Measurements from ENCODE around the gene HRH2.
"Not testable (repeated sequence)": the region's sequence is repeated elsewhere in the genome, so short reads cannot be mapped to it uniquely, and the experiment has no call there.

Gene HRH2

GRCh38 chr5:175746851-175747250, 89.0 kb downstream of the HRH2 start:
- DNase-seq = no peak

- DNase-seq = no peak
Observed at GRCh38 chr5:175747539-175748060, 89.7 kb downstream of the HRH2 start.

- no peak for DNase-seq
Observed at GRCh38 chr5:175748650-175749049, 90.8 kb downstream of the HRH2 start.

DNA sequence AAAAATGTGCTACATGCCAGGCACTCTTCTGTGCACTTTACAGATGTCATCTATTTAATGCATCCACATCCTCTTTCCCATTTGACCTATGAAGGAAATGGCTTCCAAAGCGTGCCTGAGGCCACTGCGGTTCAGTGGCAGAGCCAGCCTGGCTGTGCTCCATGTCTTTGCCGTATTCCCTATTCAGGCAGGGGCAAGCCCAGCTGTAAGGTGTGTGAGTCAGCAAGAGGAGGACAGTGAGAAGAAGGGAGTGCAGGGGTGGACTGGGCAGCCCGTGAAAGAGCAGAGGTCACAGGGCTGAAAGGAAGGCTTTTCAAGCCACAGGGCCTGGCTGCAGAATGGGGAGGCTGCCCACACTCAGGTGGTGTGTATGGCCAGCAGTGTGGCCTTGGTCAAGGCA, 91.7 kb downstream of the HRH2 start:
- DNase-seq = no peak

DNA sequence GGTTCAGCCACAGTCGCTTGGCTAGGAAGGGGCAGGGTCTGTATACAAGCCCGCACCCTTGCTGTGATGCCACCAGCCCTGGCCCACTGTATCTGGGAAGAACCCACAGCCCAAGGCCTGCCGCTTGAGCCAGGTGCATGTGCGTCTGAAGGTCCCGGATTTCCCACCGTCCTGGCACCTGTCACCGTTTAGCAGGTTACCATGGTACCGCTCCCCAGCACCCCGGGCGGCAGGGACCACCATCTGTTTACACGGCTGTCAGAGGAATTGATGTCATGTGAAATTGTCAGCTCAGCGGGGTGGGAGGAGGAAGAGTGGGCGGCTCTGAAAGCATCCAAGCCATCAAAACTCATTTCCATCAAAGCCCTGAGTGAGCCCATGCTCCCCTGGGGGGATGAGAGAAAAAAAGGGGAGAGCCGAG, 92.7 kb downstream of the HRH2 start:
- no peak for DNase-seq

GRCh38 chr5:175751369-175751768, 93.5 kb downstream of the HRH2 start:
- DNase-seq = no peak

DNA sequence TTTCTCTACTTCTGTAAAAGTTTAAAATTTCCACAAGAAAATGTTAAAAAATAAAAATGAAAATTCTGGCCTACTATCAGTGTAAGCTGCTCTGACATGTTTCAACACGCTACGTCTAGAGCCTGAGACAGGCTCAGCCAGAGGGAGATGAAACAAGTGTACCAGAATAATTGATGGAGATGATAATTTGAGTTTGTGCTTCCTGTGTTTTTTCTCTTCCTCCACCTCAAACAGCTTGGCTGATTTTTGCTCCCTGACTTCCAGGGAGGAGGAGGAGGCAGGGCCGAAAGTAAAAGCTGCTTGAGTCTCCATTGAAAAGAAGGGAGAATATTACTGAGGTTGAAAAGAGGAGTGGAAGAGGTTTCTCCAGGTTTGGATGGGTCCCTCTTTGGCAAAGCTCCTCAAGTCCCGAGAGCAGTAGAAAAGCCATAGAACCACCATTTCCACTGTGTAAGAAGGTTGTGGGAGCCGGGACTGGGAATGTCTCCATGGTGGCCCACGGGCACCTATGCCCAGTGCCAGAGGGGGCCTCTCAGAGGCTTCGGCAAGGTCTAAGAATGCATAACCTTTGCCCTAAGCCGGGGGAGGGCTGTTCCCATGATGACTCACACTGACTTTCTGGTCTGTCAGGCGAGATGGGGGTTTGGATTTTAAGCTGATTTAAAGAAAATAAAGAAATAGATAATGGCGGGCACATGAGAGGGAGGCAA, 95.1 kb downstream of the HRH2 start:
- no peak for DNase-seq

DNA sequence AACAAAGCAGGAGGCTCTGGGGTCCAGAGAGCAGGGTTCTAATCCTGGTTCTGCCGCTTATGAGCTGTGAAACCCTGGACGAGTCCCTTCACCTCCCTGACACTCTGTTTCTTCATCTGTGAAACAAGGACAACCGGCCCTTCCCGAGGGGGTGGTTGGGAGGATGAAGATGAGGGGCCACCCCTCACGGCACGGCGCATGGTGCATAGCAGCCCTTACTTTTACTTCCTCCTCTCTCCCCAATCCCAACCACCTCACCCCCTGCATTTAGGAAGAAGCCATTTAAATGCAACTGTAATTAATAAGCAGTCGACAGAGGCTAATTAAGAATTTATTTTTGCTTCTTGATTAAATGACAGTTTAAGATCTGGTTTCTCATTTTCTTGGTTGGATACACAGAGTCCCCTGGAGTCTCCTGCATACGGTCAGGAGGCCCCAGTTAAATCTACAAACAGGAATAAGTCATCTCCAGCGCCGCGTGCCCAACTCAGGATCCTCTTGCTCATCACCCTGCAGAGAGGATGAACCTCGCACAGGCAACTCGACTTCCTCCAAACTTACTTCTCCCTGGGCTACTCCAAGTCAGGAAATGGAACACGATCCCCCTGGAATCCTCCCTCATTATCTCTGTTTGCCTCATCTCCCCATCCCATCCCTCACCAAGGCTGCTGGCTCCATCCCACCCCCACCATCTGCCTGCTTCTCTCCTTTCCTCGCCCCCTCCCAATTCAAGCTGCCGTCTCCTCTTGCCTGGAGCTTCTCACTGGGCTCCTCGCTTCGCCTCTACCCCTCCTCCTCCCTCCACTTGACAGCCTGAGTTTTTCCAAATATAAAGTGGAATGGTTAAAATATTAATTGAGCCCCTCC, 95.9 kb downstream of the HRH2 start:
- DNase-seq = no peak

- DNase-seq = not testable (repeated sequence)
Observed at GRCh38 chr5:175759991-175760390, 102.1 kb downstream of the HRH2 start.

Measured in KG1 (cell line).